Transverse colon (tissue), 4 donors: ENCODE results near the gene ANK3. TPM values are rescaled to one million over a fixed set of nuclear protein-coding genes. Genes with fewer than 3 reads are reported as not detected.

Experiments
- DNase-seq: peaks from one replicate; pipeline ENCODE4 v3.0.0-alpha.2; 2019
- H3K27ac ChIP-seq, 4 donors: fragments of 200-600 bp; sonication (generic); 2 replicates each; pipeline ENCODE4 v1.5.1; 2016 to 2018; ENCODE audit warnings: inconsistent platforms in 4 of 4
- H3K27me3 ChIP-seq: fragments of 200-600 bp; sonication (generic); 2 replicates; pipeline ENCODE4 v1.5.1; 2017; ENCODE audit warnings: inconsistent platforms
- H3K36me3 ChIP-seq, 4 donors: fragments of 200-600 bp; sonication (generic); 2 replicates each; pipeline ENCODE4 v1.5.1; 2017 to 2019; ENCODE audit warnings: inconsistent platforms in 4 of 4
- H3K4me1 ChIP-seq, 4 donors: fragments of 200-600 bp; sonication (generic); 2 replicates each; pipeline ENCODE4 v1.5.1; 2017 to 2020; ENCODE audit warnings: inconsistent platforms in 4 of 4
- H3K4me3 ChIP-seq, 4 donors: fragments of 200-600 bp; sonication (generic); 1 replicate in 1 of 4; 2 replicates in 3 of 4; pipeline versions ENCODE4 v1.5.1 to v1.6.1; 2017 to 2019; ENCODE audit warnings: inconsistent platforms in 4 of 4
- H3K9me3 ChIP-seq, 2 donors: fragments of 200-600 bp; sonication (generic); 2 replicates each; pipeline ENCODE4 v1.5.1; 2017 to 2019; ENCODE audit warnings: inconsistent platforms in 2 of 2
- CTCF ChIP-seq, 5 experiments: fragments of 200-600 bp in 3 of 5; fragments of 450-650 bp in 2 of 5; sonication (generic) in 3 of 5; IDR thresholded peaks; 1 replicate in 2 of 5; 2 replicates in 3 of 5; pipeline ENCODE4 v1.5.1; 2016 to 2017; ENCODE audit warnings: antibody characterized with exemption in 5 of 5, inconsistent platforms in 3 of 5, mild to moderate bottlenecking in 2 of 5, moderate library complexity in 1 of 5
- EP300 ChIP-seq: sonication (generic); formaldehyde crosslinking; IDR thresholded peaks from one replicate; pipeline ENCODE4 v1.6.1; 2017; ENCODE audit warnings: antibody characterized with exemption, low read depth
- POLR2A ChIP-seq: fragments of 450-650 bp; IDR thresholded peaks from one replicate; pipeline ENCODE4 v1.6.1; 2016; ENCODE audit warnings: antibody characterized with exemption, mild to moderate bottlenecking, moderate library complexity
- POLR2AphosphoS5 ChIP-seq, 3 donors: sonication (generic); formaldehyde crosslinking; IDR thresholded peaks; one replicate each; pipeline ENCODE4 v1.6.1; 2016; ENCODE audit warnings: antibody characterized with exemption in 3 of 3
- in situ Hi-C, 4 donors: fragments of 200-750 bp; cut with MboI; loops; one replicate each; pipeline versions ENCODE4 v1.15.0 to v1.15.1; 2017; ENCODE audit warnings: low sequenced_read_pairs in 3 of 4, low pct_ligation_motif_present in 1 of 4, low pct_unique_long_range_greater_than_20kb in 1 of 4
- intact Hi-C: fragments of 100-400 bp; cut with DNase I; formaldehyde crosslinking; loops from one replicate; pipeline ENCODE4 v1.15.1; 2023; ENCODE audit warnings: low total_unique reads
- small RNA-seq, 4 donors: library from RNA; depleted of rRNA; stranded (forward); fragments of <200 nt; gene quantifications; one replicate each; pipeline ENCODE3, GENCODE V24; 2016
- total RNA-seq, 4 donors: library from RNA; depleted of rRNA; stranded (reverse); fragments of >200 nt; gene quantifications; one replicate each; pipeline ENCODE4 v1.1.0, GENCODE V29; 2016

Gene ANK3
- total RNA-seq, 4 donors from 2014 or later: 41.2 to 230 (median 172) TPM

- in situ Hi-C loops: no loop called here
- TF ChIP-seq POLR2A: no peak
- TF ChIP-seq POLR2AphosphoS5 (IDR thresholded peaks at IDR 0.05): no peak
- TF ChIP-seq EP300: no peak
- TF ChIP-seq CTCF (IDR thresholded peaks at IDR 0.05): no peak
- intact Hi-C loops: no loop called here
These were observed 412.8 kb downstream of the ANK3 start for GRCh38 chr10:59976909-59977308.

More at GRCh38 chr10:59976909-59977308, 412.8 kb downstream of the ANK3 start:
- Histone ChIP-seq H3K27ac (no peak overlapping the region), H3K4me1 (peaks cover 0 to 6% (median 4%) of the 10 kb centered on the region in 4 donors), H3K36me3 (no peaks in the 10 kb centered on the region), H3K9me3 (peaks cover 10 to 22% of the 10 kb centered on the region in 2 donors), H3K27me3 (no peaks in the 10 kb centered on the region), H3K4me3 (no peak overlapping the region)
- DNase-seq: no peak

Small RNAs within 50 kb of the gene (small RNA-seq; reads per million reads assigned to genes)
- gene RF00019: 0 reads per million in 4 donors
